ENCODE results near the gene MAPK4. TPM values are rescaled to one million over a fixed set of nuclear protein-coding genes. Genes with fewer than 3 reads are reported as not detected.

Gene MAPK4
- total and polyA plus RNA-seq, 10 of the 15 experiments (the other 5 are each of a cell fraction or from before 2014, with no cell fraction given): 0.03 to 0.11 (median 0.06) TPM; not detected in 4

- no peaks in the 10 kb centered on the region for H3K4me1 ChIP-seq (ENCODE audit: control insufficient read depth, insufficient read depth, low read length)
- no peak for FAIRE-seq
- TF ChIP-seq DPF2 (IDR thresholded peaks at IDR 0.05) (no peak), CUX1 (IDR thresholded peaks at IDR 0.05; ENCODE audit: insufficient replicate concordance, low read depth, low read length) (no peak), KAT2A (conservative IDR thresholded peaks at IDR 0.05; ENCODE audit: control insufficient read depth, low read depth, low read length) (no peak), LARP7 (IDR thresholded peaks at IDR 0.05) (no peak), CHD2 (IDR thresholded peaks at IDR 0.05; ENCODE audit: borderline replicate concordance, low read depth, low read length) (no peak), KDM1A (IDR thresholded peaks at IDR 0.05; ENCODE audit: borderline replicate concordance) (no peak), MTA2 (IDR thresholded peaks at IDR 0.05; ENCODE audit: low read depth) (no peak), STAT3 (IDR thresholded peaks at IDR 0.05; ENCODE audit: low read depth, low read length) (no peak), RCOR1 (conservative IDR thresholded peaks at IDR 0.05; ENCODE audit: low read depth, low read length) (no peak), BRCA1 (IDR thresholded peaks at IDR 0.05; ENCODE audit: low read depth, low read length) (no peak), TCF7 (IDR thresholded peaks at IDR 0.05; ENCODE audit: borderline replicate concordance) (no peak), POLR2AphosphoS5 (IDR thresholded peaks at IDR 0.05; ENCODE audit: low read length) (no peak)
- TF ChIP-seq, protein P1, sequence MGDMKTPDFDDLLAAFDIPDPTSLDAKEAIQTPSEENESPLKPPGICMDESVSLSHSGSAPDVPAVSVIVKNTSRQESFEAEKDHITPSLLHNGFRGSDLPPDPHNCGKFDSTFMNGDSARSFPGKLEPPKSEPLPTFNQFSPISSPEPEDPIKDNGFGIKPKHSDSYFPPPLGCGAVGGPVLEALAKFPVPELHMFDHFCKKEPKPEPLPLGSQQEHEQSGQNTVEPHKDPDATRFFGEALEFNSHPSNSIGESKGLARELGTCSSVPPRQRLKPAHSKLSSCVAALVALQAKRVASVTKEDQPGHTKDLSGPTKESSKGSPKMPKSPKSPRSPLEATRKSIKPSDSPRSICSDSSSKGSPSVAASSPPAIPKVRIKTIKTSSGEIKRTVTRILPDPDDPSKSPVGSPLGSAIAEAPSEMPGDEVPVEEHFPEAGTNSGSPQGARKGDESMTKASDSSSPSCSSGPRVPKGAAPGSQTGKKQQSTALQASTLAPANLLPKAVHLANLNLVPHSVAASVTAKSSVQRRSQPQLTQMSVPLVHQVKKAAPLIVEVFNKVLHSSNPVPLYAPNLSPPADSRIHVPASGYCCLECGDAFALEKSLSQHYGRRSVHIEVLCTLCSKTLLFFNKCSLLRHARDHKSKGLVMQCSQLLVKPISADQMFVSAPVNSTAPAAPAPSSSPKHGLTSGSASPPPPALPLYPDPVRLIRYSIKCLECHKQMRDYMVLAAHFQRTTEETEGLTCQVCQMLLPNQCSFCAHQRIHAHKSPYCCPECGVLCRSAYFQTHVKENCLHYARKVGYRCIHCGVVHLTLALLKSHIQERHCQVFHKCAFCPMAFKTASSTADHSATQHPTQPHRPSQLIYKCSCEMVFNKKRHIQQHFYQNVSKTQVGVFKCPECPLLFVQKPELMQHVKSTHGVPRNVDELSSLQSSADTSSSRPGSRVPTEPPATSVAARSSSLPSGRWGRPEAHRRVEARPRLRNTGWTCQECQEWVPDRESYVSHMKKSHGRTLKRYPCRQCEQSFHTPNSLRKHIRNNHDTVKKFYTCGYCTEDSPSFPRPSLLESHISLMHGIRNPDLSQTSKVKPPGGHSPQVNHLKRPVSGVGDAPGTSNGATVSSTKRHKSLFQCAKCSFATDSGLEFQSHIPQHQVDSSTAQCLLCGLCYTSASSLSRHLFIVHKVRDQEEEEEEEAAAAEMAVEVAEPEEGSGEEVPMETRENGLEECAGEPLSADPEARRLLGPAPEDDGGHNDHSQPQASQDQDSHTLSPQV (IDR thresholded peaks at IDR 0.05): no peak
- TF ChIP-seq, protein P2, sequence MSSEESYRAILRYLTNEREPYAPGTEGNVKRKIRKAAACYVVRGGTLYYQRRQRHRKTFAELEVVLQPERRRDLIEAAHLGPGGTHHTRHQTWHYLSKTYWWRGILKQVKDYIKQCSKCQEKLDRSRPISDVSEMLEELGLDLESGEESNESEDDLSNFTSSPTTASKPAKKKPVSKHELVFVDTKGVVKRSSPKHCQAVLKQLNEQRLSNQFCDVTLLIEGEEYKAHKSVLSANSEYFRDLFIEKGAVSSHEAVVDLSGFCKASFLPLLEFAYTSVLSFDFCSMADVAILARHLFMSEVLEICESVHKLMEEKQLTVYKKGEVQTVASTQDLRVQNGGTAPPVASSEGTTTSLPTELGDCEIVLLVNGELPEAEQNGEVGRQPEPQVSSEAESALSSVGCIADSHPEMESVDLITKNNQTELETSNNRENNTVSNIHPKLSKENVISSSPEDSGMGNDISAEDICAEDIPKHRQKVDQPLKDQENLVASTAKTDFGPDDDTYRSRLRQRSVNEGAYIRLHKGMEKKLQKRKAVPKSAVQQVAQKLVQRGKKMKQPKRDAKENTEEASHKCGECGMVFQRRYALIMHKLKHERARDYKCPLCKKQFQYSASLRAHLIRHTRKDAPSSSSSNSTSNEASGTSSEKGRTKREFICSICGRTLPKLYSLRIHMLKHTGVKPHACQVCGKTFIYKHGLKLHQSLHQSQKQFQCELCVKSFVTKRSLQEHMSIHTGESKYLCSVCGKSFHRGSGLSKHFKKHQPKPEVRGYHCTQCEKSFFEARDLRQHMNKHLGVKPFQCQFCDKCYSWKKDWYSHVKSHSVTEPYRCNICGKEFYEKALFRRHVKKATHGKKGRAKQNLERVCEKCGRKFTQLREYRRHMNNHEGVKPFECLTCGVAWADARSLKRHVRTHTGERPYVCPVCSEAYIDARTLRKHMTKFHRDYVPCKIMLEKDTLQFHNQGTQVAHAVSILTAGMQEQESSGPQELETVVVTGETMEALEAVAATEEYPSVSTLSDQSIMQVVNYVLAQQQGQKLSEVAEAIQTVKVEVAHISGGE (CRISPR knock-in tag; IDR thresholded peaks at IDR 0.05): no peak
Observed at GRCh38 chr18:50621366-50621765, 61.5 kb downstream of the MAPK4 start.

More at GRCh38 chr18:50621366-50621765, 61.5 kb downstream of the MAPK4 start:
- RAD21 ChIA-PET (ENCODE audit: unreplicated experiment): no interaction called here
- WGBS (ENCODE audit: insufficient coverage, insufficient replicate concordance, low lambda C conversion rate, missing lambda C conversion rate): 5% methylated on average over 2 of the region's 2 CpGs
- H3K9ac ChIP-seq (ENCODE audit: control insufficient read depth, insufficient read depth, low read length): no peak overlapping the region
- CTCF ChIA-PET: no interaction called here
- no peak overlapping the region for H3K4me3 ChIP-seq
- no peak overlapping the region for H3K27ac ChIP-seq (ENCODE audit: control insufficient read depth, insufficient read depth)
- H3K4me2 ChIP-seq (ENCODE audit: control insufficient read depth, insufficient read depth): no peak overlapping the region
- POLR2A ChIA-PET: no interaction called here
- intact Hi-C loops (cut with micrococcal nuclease; ENCODE audit: unreplicated experiment) (no loop called here), in situ Hi-C loops (cut with MboI) (no loop called here)
- no peaks in the 10 kb centered on the region for H3K9me3 ChIP-seq (replicated peaks; ENCODE audit: control insufficient read depth, insufficient read depth, low read length)
- H3K79me2 ChIP-seq (ENCODE audit: control insufficient read depth, insufficient read depth, low read length): no peaks in the 10 kb centered on the region
- no peak for DNase-seq (ENCODE audit: low read depth, low spot score)
- H3K36me3 ChIP-seq (ENCODE audit: control insufficient read depth in 2 of 2, insufficient read depth in 2 of 2, low read length in 1 of 2): no peaks in the 10 kb centered on the region
- SMC1A ChIA-PET (ENCODE audit: uncharacterized antibody, unreplicated experiment): no interaction called here
- BruUV-seq (replicated peaks): no TSS peak
- H3K27me3 ChIP-seq (replicated peaks in 1 of 2; ENCODE audit: control insufficient read depth in 2 of 2, insufficient read depth in 2 of 2, low read length in 1 of 2): peaks cover 0 to 5% of the 10 kb centered on the region in 2 experiments; a peak in 2 of 4 replicates
- no peak for ATAC-seq
- no peak overlapping the region for H2AFZ ChIP-seq (ENCODE audit: control insufficient read depth, low read depth, low read length)
- no peaks in the 10 kb centered on the region for H4K20me1 ChIP-seq (ENCODE audit: control insufficient read depth, insufficient read depth)

All from GM12878 (cell line).